ENCODE data around the gene MBOAT1. TPM values are rescaled to one million over a fixed set of nuclear protein-coding genes. Genes with fewer than 3 reads are reported as not detected.

The MBOAT1 gene
- polyA plus RNA-seq, 1 of the 3 experiments (the other 2 are of a cell fraction): 3.0 TPM

GRCh38 chr6:20205722-20206161 lies 6.5 kb downstream of the MBOAT1 start:
- Histone ChIP-seq H3K4me1 (ENCODE audit: control insufficient read depth in 1 of 2, insufficient read depth in 2 of 2, low read depth in 1 of 2, low read length in 1 of 2) (peaks cover 3 to 15% of the 10 kb centered on the region in 2 experiments; a peak in 3 of 4 replicates), H3F3A (replicated peaks; ENCODE audit: insufficient read depth) (peaks cover 2% of the 10 kb centered on the region), H4K20me1 (ENCODE audit: insufficient read depth) (no peaks in the 10 kb centered on the region), H3K79me2 (ENCODE audit: insufficient read depth) (peaks cover 8% of the 10 kb centered on the region; the same call in 1 of the 2 replicates), H3K27ac (ENCODE audit: low read depth in 2 of 2, low read length in 1 of 2) (no peak overlapping the region), H3K4me2 (no peak overlapping the region), H3K9ac (no peak overlapping the region), H3K9me2 (no peaks in the 10 kb centered on the region), H3K9me3 (no peaks in the 10 kb centered on the region), H3K4me3 (ENCODE audit: low read depth in 2 of 2, low read length in 1 of 2) (no peak overlapping the region), H3K27me3 (ENCODE audit: insufficient read depth) (no peaks in the 10 kb centered on the region), H3K36me3 (replicated peaks in 1 of 2; ENCODE audit: control insufficient read depth in 1 of 2, insufficient read depth in 2 of 2, low read length in 1 of 2) (no peaks in the 10 kb centered on the region), H2AFZ (ENCODE audit: low read depth) (no peak overlapping the region)
- WGBS (ENCODE audit: low lambda C conversion rate): 81% methylated on average over 5 of the region's 6 CpGs
- ChIA-PET CTCF (interaction anchor here (1.8 kb wide), 1 partner anchor 79 kb away, joined by 6 read pairs; no protein-coding TSS in a partner anchor), POLR2A (no interaction called here)
- no peak for DNase-seq
- TF ChIP-seq NRF1 (IDR thresholded peaks at IDR 0.05; ENCODE audit: low read depth, low read length) (no peak), MEF2A (IDR thresholded peaks at IDR 0.05; ENCODE audit: borderline replicate concordance, low read depth) (no peak), JUND (IDR thresholded peaks at IDR 0.05) (no peak), CTCF (IDR thresholded peaks at IDR 0.05) (no peak), GATA2 (CRISPR knock-in tag; IDR thresholded peaks at IDR 0.05) (no peak), TCF12 (IDR thresholded peaks at IDR 0.05) (no peak)

GRCh38 chr6:20204512-20204894 lies 7.8 kb downstream of the MBOAT1 start:
- no peak for TF ChIP-seq ELF1 (IDR thresholded peaks at IDR 0.05)
- no peak for TF ChIP-seq GABPA (IDR thresholded peaks at IDR 0.05; ENCODE audit: low read depth)
- TF ChIP-seq RAD21 (IDR thresholded peaks at IDR 0.05; ENCODE audit: low read length): no peak
- TF ChIP-seq REST (IDR thresholded peaks at IDR 0.05; ENCODE audit: low read depth, low read length): no peak
- no peak for TF ChIP-seq SMC3 (IDR thresholded peaks at IDR 0.05; ENCODE audit: low read depth, low read length)
- TF ChIP-seq EZH2phosphoT487 (IDR thresholded peaks at IDR 0.05; ENCODE audit: borderline replicate concordance, low read depth): no peak
- TF ChIP-seq USF1 (IDR thresholded peaks at IDR 0.05; ENCODE audit: borderline replicate concordance, low read depth): no peak
- CTCF ChIA-PET: no interaction called here
- Histone ChIP-seq H4K20me1 (ENCODE audit: insufficient read depth) (no peaks in the 10 kb centered on the region), H3K4me3 (ENCODE audit: low read depth in 2 of 2, low read length in 1 of 2) (no peak overlapping the region), H3K27me3 (ENCODE audit: insufficient read depth) (no peaks in the 10 kb centered on the region), H3K79me2 (ENCODE audit: insufficient read depth) (peaks cover 7% of the 10 kb centered on the region; the same call in 1 of the 2 replicates), H3K9ac (no peak overlapping the region), H3K9me2 (no peaks in the 10 kb centered on the region), H2AFZ (ENCODE audit: low read depth) (no peak overlapping the region), H3F3A (replicated peaks; ENCODE audit: insufficient read depth) (peaks cover 2% of the 10 kb centered on the region), H3K27ac (ENCODE audit: low read depth in 2 of 2, low read length in 1 of 2) (no peak overlapping the region), H3K4me1 (ENCODE audit: control insufficient read depth in 1 of 2, insufficient read depth in 2 of 2, low read depth in 1 of 2, low read length in 1 of 2) (peaks cover 3 to 15% of the 10 kb centered on the region in 2 experiments; a peak in 3 of 4 replicates), H3K4me2 (no peak overlapping the region), H3K36me3 (replicated peaks in 1 of 2; ENCODE audit: control insufficient read depth in 1 of 2, insufficient read depth in 2 of 2, low read length in 1 of 2) (no peaks in the 10 kb centered on the region), H3K9me3 (no peaks in the 10 kb centered on the region)
- POLR2A ChIA-PET: no interaction called here
- 93% methylated on average over 4 of the region's 4 CpGs for WGBS (ENCODE audit: low lambda C conversion rate)
- DNase-seq: no peak

Measured in SK-N-SH (cell line).